Measurements from ENCODE around the gene CCL1.

CCL1 gene

DNA sequence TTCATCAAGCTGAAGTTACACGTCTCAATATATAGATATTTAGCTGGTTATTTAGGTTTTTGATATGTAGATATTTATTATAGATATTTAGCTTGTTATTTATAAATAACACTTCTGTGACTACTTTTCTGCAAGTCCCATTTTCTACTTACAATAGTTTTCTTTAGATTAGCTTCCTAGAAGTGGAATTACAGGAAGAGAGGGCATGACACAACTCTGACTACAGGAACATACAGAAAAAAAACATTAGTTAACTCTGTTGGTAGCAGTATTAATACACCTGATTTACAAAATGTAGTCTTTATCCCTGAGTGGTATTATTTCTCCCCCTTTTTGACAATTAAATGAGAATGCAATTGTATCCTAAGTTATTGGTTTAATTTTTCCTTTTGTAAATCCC lies 21.2 kb upstream of the CCL1 start:
- H3K36me3 ChIP-seq (ENCODE audit: control insufficient read depth, insufficient read depth, low read length): no peaks in the 10 kb centered on the region
- no peak for DNase-seq
- no peaks in the 10 kb centered on the region for H3K4me1 ChIP-seq (ENCODE audit: control insufficient read depth, insufficient read depth, low read length, poor library complexity, severe bottlenecking)
- H3K27me3 ChIP-seq (replicated peaks; ENCODE audit: control insufficient read depth, insufficient read depth, low read length, poor library complexity, severe bottlenecking): no peaks in the 10 kb centered on the region
- H3K4me3 ChIP-seq (ENCODE audit: insufficient read depth, low read depth, low read length, poor library complexity, severe bottlenecking): no peak overlapping the region
- H3K27ac ChIP-seq (ENCODE audit: insufficient read depth, low read length, poor library complexity, severe bottlenecking): no peak overlapping the region
- no peaks in the 10 kb centered on the region for H3K9me3 ChIP-seq (ENCODE audit: control insufficient read depth, low read length)

DNA sequence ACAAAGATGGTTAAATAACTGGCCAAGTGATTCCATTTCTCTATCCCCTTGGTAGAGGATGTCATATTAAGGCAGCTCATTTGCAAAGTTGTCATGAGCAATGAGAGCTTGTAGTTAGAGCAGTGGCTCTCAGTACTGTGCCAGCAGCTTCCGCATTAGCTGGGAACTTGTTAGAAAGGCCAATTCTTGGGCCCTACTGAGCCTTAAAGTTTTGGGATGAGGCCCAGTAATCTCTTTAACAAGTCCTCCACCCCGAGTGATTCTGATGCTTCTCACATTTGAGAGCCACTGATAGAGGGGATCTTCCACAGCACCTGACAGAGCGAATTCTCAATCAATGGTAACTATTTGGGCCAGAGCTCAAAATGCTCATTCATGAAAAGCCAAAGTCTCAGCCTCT lies 20.2 kb upstream of the CCL1 start:
- no peak overlapping the region for H3K4me3 ChIP-seq (ENCODE audit: insufficient read depth, low read depth, low read length, poor library complexity, severe bottlenecking)
- no peak for DNase-seq
- no peaks in the 10 kb centered on the region for H3K27me3 ChIP-seq (replicated peaks; ENCODE audit: control insufficient read depth, insufficient read depth, low read length, poor library complexity, severe bottlenecking)
- no peaks in the 10 kb centered on the region for H3K9me3 ChIP-seq (ENCODE audit: control insufficient read depth, low read length)
- H3K27ac ChIP-seq (ENCODE audit: insufficient read depth, low read length, poor library complexity, severe bottlenecking): no peak overlapping the region
- H3K36me3 ChIP-seq (ENCODE audit: control insufficient read depth, insufficient read depth, low read length): no peaks in the 10 kb centered on the region
- H3K4me1 ChIP-seq (ENCODE audit: control insufficient read depth, insufficient read depth, low read length, poor library complexity, severe bottlenecking): no peaks in the 10 kb centered on the region

DNA sequence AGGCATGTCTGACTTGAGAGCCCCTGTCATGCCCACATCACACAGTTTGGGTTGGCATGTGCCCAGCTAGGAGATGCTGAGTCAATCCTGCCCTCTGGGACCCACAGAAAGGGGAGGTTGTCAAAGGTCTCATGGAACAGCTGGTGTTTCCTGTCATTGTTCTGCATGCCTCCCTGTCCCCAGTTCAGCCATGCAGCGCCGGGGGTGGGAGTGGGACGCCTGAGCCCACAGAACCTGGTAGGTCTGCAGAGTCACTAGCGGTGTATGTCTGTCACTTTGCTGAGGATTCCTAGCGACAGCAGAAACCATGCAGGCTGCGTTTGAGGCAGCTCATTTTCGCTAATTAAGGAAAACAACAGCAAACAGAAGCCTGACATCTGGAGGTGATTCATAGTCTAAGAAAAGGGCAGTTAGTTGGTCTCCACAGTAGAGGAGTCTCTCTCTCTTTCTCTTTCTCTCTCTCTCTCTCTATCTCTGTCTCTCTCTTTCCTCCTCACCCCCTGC lies 19.6 kb upstream of the CCL1 start:
- Histone ChIP-seq H3K27me3 (replicated peaks; ENCODE audit: control insufficient read depth, insufficient read depth, low read length, poor library complexity, severe bottlenecking) (no peaks in the 10 kb centered on the region), H3K4me1 (ENCODE audit: control insufficient read depth, insufficient read depth, low read length, poor library complexity, severe bottlenecking) (no peaks in the 10 kb centered on the region), H3K9me3 (ENCODE audit: control insufficient read depth, low read length) (no peaks in the 10 kb centered on the region), H3K36me3 (ENCODE audit: control insufficient read depth, insufficient read depth, low read length) (no peaks in the 10 kb centered on the region), H3K27ac (ENCODE audit: insufficient read depth, low read length, poor library complexity, severe bottlenecking) (no peak overlapping the region), H3K4me3 (ENCODE audit: insufficient read depth, low read depth, low read length, poor library complexity, severe bottlenecking) (no peak overlapping the region)
- DNase-seq: no peak

DNA sequence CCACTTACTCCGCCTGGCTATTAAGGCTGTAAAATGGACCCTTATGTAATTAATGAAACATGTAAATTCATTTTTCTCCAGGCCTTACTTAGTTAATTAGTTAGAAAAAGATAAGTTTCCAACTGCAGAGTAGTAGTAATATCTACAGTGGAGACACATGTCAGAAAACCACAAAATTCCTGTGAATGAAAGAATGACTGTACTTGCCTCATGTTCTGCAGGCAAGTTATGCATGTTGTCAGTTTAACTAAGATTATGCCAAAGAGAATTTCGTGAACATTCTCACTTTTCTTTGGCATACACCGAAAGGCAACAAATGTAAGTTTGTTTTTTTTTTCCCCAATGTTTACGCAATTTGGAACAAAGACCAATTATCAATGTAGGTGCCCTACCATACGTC lies 16.8 kb upstream of the CCL1 start:
- Histone ChIP-seq H3K27me3 (replicated peaks; ENCODE audit: control insufficient read depth, insufficient read depth, low read length, poor library complexity, severe bottlenecking) (no peaks in the 10 kb centered on the region), H3K4me3 (ENCODE audit: insufficient read depth, low read depth, low read length, poor library complexity, severe bottlenecking) (no peak overlapping the region), H3K4me1 (ENCODE audit: control insufficient read depth, insufficient read depth, low read length, poor library complexity, severe bottlenecking) (no peaks in the 10 kb centered on the region), H3K27ac (ENCODE audit: insufficient read depth, low read length, poor library complexity, severe bottlenecking) (no peak overlapping the region), H3K9me3 (ENCODE audit: control insufficient read depth, low read length) (no peaks in the 10 kb centered on the region), H3K36me3 (ENCODE audit: control insufficient read depth, insufficient read depth, low read length) (no peaks in the 10 kb centered on the region)
- DNase-seq: no peak

DNA sequence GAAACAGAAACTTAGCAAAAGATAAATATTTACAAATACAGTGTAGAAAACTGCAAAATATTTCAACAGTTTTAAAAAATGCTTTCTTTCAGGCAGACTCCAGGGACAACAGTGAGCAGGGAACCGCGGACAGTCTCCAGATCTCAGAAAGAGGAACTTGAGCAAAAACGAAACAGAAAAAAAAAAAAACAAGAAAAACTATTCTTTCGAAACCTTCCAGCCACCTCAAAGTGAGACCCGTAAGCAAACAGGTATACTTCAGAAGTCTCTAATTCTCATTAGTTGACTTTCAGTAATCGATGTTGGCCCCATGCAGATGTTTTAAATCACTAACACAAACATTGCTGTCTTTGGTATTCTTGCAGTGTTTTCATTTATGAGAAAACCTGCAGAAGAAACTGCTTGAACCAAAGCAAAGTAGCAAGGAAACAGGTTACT lies 15.7 kb upstream of the CCL1 start:
- Histone ChIP-seq H3K4me3 (ENCODE audit: insufficient read depth, low read depth, low read length, poor library complexity, severe bottlenecking) (no peak overlapping the region), H3K9me3 (ENCODE audit: control insufficient read depth, low read length) (no peaks in the 10 kb centered on the region), H3K27me3 (replicated peaks; ENCODE audit: control insufficient read depth, insufficient read depth, low read length, poor library complexity, severe bottlenecking) (no peaks in the 10 kb centered on the region), H3K4me1 (ENCODE audit: control insufficient read depth, insufficient read depth, low read length, poor library complexity, severe bottlenecking) (no peaks in the 10 kb centered on the region), H3K27ac (ENCODE audit: insufficient read depth, low read length, poor library complexity, severe bottlenecking) (no peak overlapping the region), H3K36me3 (ENCODE audit: control insufficient read depth, insufficient read depth, low read length) (no peaks in the 10 kb centered on the region)
- no peak for DNase-seq

DNA sequence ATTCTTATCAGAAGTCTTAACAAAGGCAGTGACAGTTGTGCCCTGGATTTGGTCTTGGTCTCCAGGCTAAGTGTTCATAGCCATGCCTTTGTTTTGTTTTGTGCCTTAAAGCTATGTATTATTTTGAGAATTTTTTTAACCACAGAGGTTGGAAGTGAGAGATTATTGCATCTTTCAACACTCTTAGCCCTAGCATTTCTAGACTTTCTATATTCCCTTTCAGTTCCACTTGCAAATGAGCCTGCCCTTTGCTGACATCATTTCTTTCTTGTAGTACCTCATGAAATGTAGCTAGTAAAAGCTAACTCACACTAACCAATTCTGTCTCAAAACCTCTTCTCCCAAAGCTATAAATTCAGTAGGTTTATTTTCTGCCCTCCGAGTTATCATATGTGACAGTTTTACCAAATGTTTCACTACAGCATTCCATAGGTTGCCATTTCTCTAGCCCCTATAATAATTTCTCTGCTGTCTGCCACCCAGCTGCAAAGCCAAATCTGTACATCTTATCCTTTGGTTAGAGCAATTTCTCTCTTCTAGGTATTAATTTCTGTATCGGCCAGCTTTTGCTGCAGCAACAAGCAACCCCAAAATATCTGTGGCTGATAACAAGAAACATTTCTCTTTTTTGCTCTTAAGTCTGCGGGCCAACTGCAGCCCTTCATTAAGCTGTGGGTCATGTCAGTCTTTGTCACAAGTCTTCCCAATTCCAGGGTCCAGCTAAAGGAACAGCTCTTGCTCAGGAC lies 14.2 kb upstream of the CCL1 start:
- H3K9me3 ChIP-seq (ENCODE audit: control insufficient read depth, low read length): no peaks in the 10 kb centered on the region
- H3K27ac ChIP-seq (ENCODE audit: insufficient read depth, low read length, poor library complexity, severe bottlenecking): no peak overlapping the region
- DNase-seq: no peak
- no peaks in the 10 kb centered on the region for H3K4me1 ChIP-seq (ENCODE audit: control insufficient read depth, insufficient read depth, low read length, poor library complexity, severe bottlenecking)
- H3K27me3 ChIP-seq (replicated peaks; ENCODE audit: control insufficient read depth, insufficient read depth, low read length, poor library complexity, severe bottlenecking): no peaks in the 10 kb centered on the region
- H3K36me3 ChIP-seq (ENCODE audit: control insufficient read depth, insufficient read depth, low read length): no peaks in the 10 kb centered on the region
- no peak overlapping the region for H3K4me3 ChIP-seq (ENCODE audit: insufficient read depth, low read depth, low read length, poor library complexity, severe bottlenecking)

DNA sequence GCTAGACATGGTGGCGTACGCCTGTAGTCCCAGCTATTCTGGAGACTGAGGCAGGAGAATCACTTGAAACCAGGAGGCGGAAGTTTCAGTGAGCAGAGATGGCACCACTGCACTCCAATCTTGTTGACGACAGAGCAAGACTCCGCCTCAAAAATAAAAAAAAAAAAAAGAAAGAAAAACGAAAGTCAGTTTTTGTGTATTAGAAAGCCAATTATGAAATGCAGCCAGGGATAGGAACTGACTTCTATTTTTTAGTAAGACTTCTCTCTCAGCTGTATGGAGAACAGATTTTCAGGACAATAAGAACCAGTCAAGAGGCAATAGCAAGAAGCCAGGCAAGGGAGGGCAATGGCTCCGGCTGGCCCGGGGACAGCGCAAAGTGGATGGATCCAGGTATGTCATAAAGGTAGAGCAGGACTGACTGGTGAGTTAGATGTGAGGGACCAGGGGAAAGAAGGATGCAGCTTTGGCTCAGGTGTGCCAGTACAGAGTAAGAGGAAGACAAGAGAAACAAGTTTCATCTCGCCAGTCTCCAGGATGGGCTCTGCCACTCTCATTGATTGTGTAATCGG lies 12.5 kb upstream of the CCL1 start:
- H3K4me3 ChIP-seq (ENCODE audit: insufficient read depth, low read depth, low read length, poor library complexity, severe bottlenecking): no peak overlapping the region
- H3K27me3 ChIP-seq (replicated peaks; ENCODE audit: control insufficient read depth, insufficient read depth, low read length, poor library complexity, severe bottlenecking): no peaks in the 10 kb centered on the region
- no peak for DNase-seq
- H3K4me1 ChIP-seq (ENCODE audit: control insufficient read depth, insufficient read depth, low read length, poor library complexity, severe bottlenecking): no peaks in the 10 kb centered on the region
- H3K9me3 ChIP-seq (ENCODE audit: control insufficient read depth, low read length): no peaks in the 10 kb centered on the region
- no peaks in the 10 kb centered on the region for H3K36me3 ChIP-seq (ENCODE audit: control insufficient read depth, insufficient read depth, low read length)
- no peak overlapping the region for H3K27ac ChIP-seq (ENCODE audit: insufficient read depth, low read length, poor library complexity, severe bottlenecking)

DNA sequence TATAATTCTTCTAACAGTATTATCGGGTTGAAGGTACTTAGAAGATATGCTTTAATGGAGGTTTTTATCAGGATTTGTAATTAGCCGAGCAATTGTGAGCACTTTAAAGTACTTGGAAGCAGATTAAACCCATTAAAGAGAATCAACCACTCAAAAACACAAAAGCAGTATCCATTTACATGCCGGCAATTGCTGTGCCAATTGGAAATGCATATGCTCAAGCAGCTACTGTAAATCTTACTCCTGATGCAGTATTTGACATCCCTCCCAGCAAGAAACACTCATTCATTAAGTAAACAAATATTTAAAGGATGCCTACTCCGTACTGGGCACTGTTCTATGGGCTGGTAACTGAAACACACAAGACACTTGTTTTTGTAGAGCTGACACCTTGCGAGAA lies 11.4 kb upstream of the CCL1 start:
- no peaks in the 10 kb centered on the region for H3K27me3 ChIP-seq (replicated peaks; ENCODE audit: control insufficient read depth, insufficient read depth, low read length, poor library complexity, severe bottlenecking)
- no peak overlapping the region for H3K4me3 ChIP-seq (ENCODE audit: insufficient read depth, low read depth, low read length, poor library complexity, severe bottlenecking)
- H3K4me1 ChIP-seq (ENCODE audit: control insufficient read depth, insufficient read depth, low read length, poor library complexity, severe bottlenecking): no peaks in the 10 kb centered on the region
- no peaks in the 10 kb centered on the region for H3K9me3 ChIP-seq (ENCODE audit: control insufficient read depth, low read length)
- DNase-seq: no peak
- no peak overlapping the region for H3K27ac ChIP-seq (ENCODE audit: insufficient read depth, low read length, poor library complexity, severe bottlenecking)
- H3K36me3 ChIP-seq (ENCODE audit: control insufficient read depth, insufficient read depth, low read length): no peaks in the 10 kb centered on the region

DNA sequence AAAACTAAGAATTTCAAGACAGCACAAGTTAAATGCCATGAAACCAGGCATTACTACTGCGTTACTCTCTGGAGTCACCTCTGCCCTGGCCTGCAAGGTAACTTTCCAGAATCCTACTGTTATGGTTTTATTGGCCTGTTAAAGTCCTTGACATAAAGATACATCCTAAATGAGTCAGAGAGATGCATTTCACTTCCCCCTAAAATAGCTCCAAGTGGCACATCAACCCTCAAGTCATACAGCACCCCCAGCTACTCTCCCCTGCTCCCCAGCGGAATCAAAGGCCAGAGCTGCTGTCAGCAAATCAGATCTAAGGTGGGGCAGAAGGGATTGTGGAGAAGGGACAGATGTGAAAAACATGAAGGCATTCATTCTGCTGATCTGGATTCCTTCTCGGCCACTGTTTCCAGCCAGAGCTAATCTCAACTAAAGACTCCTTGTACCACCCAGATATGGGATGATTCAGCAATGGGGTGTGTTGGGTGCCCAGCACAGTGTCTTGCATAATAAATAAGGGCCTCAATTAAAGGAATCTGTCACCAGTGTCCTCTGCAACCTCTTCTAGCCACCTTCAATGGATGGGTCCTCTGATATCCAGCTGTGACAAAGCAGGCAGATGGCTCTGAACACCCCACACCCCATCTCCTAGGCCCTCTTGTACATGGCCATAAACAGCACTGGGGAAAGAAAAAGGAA lies 8.5 kb upstream of the CCL1 start:
- DNase-seq: no peak
- Histone ChIP-seq H3K36me3 (ENCODE audit: control insufficient read depth, insufficient read depth, low read length) (no peaks in the 10 kb centered on the region), H3K4me1 (ENCODE audit: control insufficient read depth, insufficient read depth, low read length, poor library complexity, severe bottlenecking) (no peaks in the 10 kb centered on the region), H3K4me3 (ENCODE audit: insufficient read depth, low read depth, low read length, poor library complexity, severe bottlenecking) (no peak overlapping the region), H3K9me3 (ENCODE audit: control insufficient read depth, low read length) (no peaks in the 10 kb centered on the region), H3K27ac (ENCODE audit: insufficient read depth, low read length, poor library complexity, severe bottlenecking) (no peak overlapping the region), H3K27me3 (replicated peaks; ENCODE audit: control insufficient read depth, insufficient read depth, low read length, poor library complexity, severe bottlenecking) (no peaks in the 10 kb centered on the region)

DNA sequence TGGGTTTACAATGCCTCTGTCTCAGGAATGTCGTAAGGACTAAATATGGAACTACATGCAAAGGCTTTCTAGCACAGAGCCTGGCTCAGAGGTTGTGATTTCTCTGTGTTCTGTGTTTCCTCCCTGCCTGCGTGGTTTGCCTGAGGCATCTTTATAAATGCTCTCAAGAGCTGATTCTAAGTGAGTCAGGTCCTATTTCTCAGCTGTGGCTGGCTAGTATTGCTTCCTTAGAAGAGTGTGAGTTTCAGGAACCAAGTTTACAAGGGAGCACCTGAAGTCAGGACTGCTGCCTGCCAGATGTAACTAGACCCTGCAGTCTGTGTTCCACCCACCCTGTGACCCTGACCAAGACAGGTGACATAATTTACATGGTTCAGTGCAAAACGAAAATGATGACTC lies 8.0 kb upstream of the CCL1 start:
- Histone ChIP-seq H3K4me3 (ENCODE audit: insufficient read depth, low read depth, low read length, poor library complexity, severe bottlenecking) (no peak overlapping the region), H3K36me3 (ENCODE audit: control insufficient read depth, insufficient read depth, low read length) (no peaks in the 10 kb centered on the region), H3K4me1 (ENCODE audit: control insufficient read depth, insufficient read depth, low read length, poor library complexity, severe bottlenecking) (no peaks in the 10 kb centered on the region), H3K9me3 (ENCODE audit: control insufficient read depth, low read length) (no peaks in the 10 kb centered on the region), H3K27me3 (replicated peaks; ENCODE audit: control insufficient read depth, insufficient read depth, low read length, poor library complexity, severe bottlenecking) (no peaks in the 10 kb centered on the region), H3K27ac (ENCODE audit: insufficient read depth, low read length, poor library complexity, severe bottlenecking) (no peak overlapping the region)
- DNase-seq: no peak
